ENCODE results near the gene CD180. TPM values are rescaled to one million over a fixed set of nuclear protein-coding genes. Genes with fewer than 3 reads are reported as not detected.

Gene CD180
- total RNA-seq, 4 donors from 2014 or later = 0.10 to 0.56 (median 0.22) TPM; not detected in 1

DNA sequence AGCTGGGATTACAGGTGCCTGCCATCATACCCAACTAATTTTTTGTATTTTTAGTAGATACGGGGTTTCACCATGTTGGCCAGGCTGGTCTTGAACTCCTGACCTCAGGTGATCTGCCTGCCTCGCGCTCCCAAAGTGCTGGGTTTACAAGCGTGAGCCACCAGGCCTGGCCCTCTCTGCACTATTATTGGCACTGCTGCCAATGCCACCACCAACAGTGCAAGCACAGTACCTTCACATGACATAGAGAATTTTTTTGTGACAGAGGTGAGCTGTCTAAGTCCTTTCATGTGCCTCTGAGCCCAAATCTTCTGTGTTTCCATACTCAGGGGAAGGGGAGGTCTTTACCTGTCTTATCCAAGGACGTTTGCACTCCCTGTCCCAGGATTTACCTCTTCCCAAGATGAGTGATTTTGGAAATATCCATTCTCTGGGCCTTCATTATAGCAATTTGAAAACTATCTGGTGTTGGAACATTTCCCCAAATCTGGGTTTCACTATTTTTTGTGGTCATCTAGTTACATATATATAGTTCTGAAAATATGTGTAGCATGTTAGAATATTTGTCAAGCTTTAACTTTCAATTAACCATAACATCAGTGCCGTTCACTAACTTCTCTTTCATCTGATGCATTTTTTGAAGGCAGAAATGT, 5.4 kb upstream of the CD180 start:
- Histone ChIP-seq H3K27ac (no peak overlapping the region), H3K9me3 (no peaks in the 10 kb centered on the region), H3K36me3 (no peaks in the 10 kb centered on the region), H3K4me1 (no peaks in the 10 kb centered on the region), H3K4me3 (no peak overlapping the region), H3K27me3 (no peaks in the 10 kb centered on the region)
- TF ChIP-seq, protein P1, sequence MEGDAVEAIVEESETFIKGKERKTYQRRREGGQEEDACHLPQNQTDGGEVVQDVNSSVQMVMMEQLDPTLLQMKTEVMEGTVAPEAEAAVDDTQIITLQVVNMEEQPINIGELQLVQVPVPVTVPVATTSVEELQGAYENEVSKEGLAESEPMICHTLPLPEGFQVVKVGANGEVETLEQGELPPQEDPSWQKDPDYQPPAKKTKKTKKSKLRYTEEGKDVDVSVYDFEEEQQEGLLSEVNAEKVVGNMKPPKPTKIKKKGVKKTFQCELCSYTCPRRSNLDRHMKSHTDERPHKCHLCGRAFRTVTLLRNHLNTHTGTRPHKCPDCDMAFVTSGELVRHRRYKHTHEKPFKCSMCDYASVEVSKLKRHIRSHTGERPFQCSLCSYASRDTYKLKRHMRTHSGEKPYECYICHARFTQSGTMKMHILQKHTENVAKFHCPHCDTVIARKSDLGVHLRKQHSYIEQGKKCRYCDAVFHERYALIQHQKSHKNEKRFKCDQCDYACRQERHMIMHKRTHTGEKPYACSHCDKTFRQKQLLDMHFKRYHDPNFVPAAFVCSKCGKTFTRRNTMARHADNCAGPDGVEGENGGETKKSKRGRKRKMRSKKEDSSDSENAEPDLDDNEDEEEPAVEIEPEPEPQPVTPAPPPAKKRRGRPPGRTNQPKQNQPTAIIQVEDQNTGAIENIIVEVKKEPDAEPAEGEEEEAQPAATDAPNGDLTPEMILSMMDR (IDR thresholded peaks at IDR 0.05 in 4 of 5, conservative IDR thresholded peaks at IDR 0.05 in 1 of 5) = no peak
- no peak for TF ChIP-seq POLR2A (IDR thresholded peaks at IDR 0.05)
- no peak for DNase-seq
- no peak for ATAC-seq
- in situ Hi-C loops (cut with MboI; ENCODE audit: low sequenced_read_pairs in 4 of 4) (loop anchor here in 3 of 4 donors (10.0 to 25.0 kb wide), 3 partner anchors 217 to 890 kb away; no protein-coding TSS in a partner anchor), intact Hi-C loops (cut with DNase I; ENCODE audit: low total_unique reads) (no loop called here)

DNA sequence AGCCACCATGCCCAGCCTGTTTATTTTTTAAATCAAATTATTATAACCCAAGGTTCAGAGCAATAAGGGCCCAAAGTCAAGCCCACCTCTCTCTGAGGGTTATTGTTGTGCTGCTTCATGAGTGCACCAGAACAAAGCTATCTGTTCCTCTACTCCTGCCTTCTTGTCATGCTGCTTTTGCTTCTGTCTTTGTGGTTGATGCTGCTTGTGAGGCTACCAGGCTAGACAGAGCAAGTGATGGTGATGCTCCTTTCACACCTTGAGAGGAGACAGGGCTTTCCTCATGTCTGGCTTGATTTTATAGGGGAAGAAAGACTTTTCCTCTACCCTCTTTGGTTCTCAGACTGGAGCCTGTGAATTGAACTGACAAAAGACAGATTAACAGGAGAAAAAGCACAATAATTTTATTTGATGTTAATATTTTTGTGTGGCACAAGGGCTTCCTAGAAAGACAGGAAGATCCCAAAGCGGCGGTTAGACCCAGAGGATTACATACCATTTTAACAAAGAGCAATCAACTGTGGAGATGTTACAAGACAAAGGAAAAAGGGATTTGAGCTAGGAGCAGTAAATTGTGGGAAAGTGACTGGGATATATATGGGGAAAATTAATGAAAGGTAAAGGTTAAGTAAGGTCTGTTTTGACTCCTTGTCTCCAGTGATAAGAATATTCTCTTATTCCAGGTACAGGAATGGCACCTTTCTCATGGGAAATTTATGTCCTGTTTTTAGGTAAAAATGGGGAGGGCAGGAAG, 4.4 kb upstream of the CD180 start:
- Histone ChIP-seq H3K4me3 (no peak overlapping the region), H3K36me3 (no peaks in the 10 kb centered on the region), H3K27ac (no peak overlapping the region), H3K9me3 (no peaks in the 10 kb centered on the region), H3K4me1 (no peaks in the 10 kb centered on the region), H3K27me3 (no peaks in the 10 kb centered on the region)
- DNase-seq (no peak), ATAC-seq (no peak)
- TF ChIP-seq POLR2A (IDR thresholded peaks at IDR 0.05) = no peak
- TF ChIP-seq, protein P1 (IDR thresholded peaks at IDR 0.05 in 4 of 5, conservative IDR thresholded peaks at IDR 0.05 in 1 of 5) = no peak
- in situ Hi-C loops (cut with MboI; ENCODE audit: low sequenced_read_pairs in 4 of 4) (loop anchor here in 3 of 4 donors (10.0 to 25.0 kb wide), 3 partner anchors 216 to 889 kb away; no protein-coding TSS in a partner anchor), intact Hi-C loops (cut with DNase I; ENCODE audit: low total_unique reads) (no loop called here)

DNA sequence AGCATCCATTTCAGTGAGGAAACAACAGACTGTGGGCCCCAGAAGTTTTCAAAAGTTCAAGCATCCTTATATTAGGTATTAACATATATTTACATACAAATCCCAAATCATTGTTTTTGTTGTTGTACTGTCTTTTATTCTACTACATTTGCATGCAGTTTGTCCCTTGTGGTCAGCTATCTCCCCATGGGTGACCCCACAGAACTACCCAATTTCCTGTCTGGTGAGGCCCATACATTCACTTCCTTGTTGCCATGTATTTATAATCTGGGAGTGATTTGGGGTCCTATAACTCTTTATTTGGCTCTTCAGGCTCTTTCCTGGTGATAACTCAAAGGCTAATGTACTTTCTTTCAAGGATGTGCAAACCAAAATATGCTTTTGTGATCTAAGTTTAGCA, 3.3 kb upstream of the CD180 start:
- TF ChIP-seq, protein P1 (IDR thresholded peaks at IDR 0.05 in 4 of 5, conservative IDR thresholded peaks at IDR 0.05 in 1 of 5) = no peak
- no peak for TF ChIP-seq POLR2A (IDR thresholded peaks at IDR 0.05)
- no peaks in the 10 kb centered on the region for H3K9me3 ChIP-seq
- in situ Hi-C loops (cut with MboI; ENCODE audit: low sequenced_read_pairs in 4 of 4) (loop anchor here in 3 of 4 donors (10.0 to 25.0 kb wide), 3 partner anchors 215 to 888 kb away; no protein-coding TSS in a partner anchor), intact Hi-C loops (cut with DNase I; ENCODE audit: low total_unique reads) (no loop called here)
- no peaks in the 10 kb centered on the region for H3K36me3 ChIP-seq
- no peak overlapping the region for H3K27ac ChIP-seq
- H3K4me3 ChIP-seq = no peak overlapping the region
- no peaks in the 10 kb centered on the region for H3K27me3 ChIP-seq
- no peak for ATAC-seq
- H3K4me1 ChIP-seq = no peaks in the 10 kb centered on the region
- no peak for DNase-seq

DNA sequence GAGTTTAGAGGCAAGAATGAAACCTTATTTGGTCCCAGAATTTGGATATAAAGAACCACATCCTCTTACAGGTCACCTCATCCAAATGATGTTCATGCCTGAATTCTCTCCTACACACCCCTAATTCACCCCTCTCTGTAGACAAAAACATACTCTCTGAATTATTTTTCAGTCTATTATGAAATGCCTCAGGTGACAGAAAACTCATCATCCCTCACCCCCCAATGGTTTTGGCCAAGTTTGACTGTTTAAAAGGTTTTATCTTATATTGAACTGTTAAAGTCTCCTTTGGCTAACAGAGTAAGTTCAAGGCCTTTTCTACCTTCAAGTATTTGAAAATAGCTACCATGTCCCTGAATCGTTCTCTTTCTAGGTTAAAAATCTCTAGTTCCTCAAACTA, 2.3 kb upstream of the CD180 start:
- intact Hi-C loops (cut with DNase I; ENCODE audit: low total_unique reads) (no loop called here), in situ Hi-C loops (cut with MboI; ENCODE audit: low sequenced_read_pairs in 4 of 4) (loop anchor here in 1 of 4 donors (25.0 kb wide), 1 partner anchor 887 kb away; no protein-coding TSS in a partner anchor)
- no peaks in the 10 kb centered on the region for H3K36me3 ChIP-seq
- TF ChIP-seq, protein P1 (IDR thresholded peaks at IDR 0.05 in 4 of 5, conservative IDR thresholded peaks at IDR 0.05 in 1 of 5) = no peak
- H3K4me3 ChIP-seq = no peak overlapping the region
- ATAC-seq (no peak), DNase-seq (no peak)
- no peak overlapping the region for H3K27ac ChIP-seq
- no peaks in the 10 kb centered on the region for H3K4me1 ChIP-seq
- H3K27me3 ChIP-seq = no peaks in the 10 kb centered on the region
- no peaks in the 10 kb centered on the region for H3K9me3 ChIP-seq

Data from gastrocnemius medialis (tissue), 4 donors.